HG02981 (cell line): ENCODE results near the gene CAMK1D.
"Not testable (repeated sequence)": the region's sequence is repeated elsewhere in the genome, so short reads cannot be mapped to it uniquely, and the experiment has no call there.

Experiments used
- ATAC-seq: cut with Tn5 transposase; IDR thresholded peaks from one replicate; pipeline ENCODE4 v1.9.1; 2021; ENCODE audit warnings: mild to moderate bottlenecking, moderate library complexity; ENCODE audit not compliant: unreplicated experiment

Gene CAMK1D

DNA sequence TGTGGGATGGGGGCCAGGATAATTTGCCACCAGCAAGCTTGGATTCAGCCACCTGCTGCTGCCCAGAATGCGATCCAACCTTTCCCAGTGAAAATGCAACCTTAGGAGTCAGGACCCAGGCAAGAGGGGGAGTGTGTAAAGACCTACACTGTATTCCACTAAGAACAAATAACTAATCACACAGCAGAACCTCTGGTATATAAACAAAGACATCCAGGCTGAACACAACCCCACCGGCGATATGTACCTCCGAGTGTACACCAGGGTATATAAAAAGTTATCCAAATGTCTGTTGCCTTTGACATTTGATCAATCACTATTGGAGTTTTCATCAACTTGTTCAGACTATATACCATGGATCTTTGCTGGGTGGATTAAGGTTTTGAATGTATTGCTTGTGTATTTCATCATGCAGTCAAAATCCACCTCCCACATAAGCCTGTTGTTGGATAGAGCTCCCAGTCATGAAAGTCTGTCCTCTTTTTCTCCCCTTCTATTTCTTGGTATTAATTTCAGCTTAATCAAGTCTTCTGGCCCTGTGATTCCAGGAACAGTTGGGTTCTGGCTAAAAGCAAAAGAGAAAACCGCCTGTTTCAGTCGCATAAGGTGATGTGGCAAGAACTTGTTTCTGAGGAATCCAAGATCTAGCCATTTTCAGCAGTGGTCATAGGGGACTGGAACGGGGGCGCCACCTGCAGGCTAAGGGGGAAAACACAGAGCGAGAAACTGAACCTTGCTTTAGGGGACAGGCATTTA lies 361.4 kb downstream of the CAMK1D start:
- no peak for ATAC-seq

DNA sequence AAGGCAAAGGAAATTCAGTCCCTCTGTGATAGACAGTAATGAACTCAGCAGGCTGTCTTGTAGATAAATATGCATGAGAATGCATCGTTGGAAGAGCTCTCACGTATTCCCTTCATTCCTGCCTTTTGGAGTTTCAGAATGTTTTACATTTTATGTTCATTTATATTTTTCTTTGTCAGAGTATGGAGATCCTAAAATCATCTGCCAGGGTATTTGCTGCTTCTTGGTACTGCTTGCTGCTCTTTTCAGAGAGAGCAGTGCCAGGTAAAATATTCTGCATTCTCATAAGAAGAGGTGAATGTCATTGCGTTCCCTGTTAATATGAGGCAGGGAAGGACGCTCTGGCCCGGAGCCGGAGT lies 362.0 kb downstream of the CAMK1D start:
- no peak for ATAC-seq

DNA sequence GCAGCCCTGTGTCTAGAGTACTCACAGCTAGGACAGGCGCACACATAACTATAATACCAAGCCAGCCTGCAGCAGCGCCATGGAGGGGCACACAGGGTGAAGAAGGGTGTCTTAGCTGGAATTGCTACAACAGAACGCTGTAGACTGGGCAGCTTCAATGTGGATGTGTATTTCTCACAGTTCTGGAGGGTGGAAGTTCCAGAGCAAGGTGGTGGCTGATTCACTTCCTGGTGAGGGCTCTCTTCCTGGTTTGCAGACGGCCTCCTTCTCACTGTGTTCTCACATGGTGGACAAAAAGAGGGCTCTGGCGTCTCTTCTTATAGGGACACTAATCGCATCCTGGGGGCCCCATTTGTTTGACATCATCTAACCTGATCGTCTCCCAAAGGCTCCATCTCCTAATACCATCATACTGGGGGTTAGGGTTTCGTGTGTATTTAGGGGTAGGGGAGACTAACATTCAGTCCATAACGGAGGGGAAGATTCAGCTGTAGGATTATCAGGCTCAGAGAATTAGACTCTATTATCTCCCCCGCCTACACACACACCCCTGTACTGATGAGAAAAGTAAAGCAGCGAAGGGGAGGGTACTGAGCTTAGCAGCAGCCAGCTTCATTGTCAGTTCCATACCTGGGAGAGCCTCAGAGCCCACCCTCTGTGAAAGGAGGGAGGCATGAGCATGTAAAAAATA lies 363.1 kb downstream of the CAMK1D start:
- no peak for ATAC-seq

DNA sequence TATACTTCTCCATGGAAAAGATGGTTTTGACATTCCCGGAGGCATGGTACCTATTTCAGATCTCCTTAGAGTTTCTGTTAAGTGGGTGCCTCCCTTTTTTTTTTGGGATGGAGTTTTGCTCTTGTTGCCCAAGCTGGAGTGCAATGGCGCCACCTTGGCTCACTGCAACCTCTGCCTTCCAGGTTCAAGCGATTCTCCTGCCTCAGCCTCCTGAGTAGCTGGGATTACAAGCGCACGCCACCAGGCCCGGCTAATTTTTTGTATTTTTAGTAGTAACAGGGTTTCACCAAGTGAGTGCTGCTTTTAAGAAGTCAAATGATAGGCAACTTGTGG lies 363.6 kb downstream of the CAMK1D start:
- not testable (repeated sequence) for ATAC-seq

DNA sequence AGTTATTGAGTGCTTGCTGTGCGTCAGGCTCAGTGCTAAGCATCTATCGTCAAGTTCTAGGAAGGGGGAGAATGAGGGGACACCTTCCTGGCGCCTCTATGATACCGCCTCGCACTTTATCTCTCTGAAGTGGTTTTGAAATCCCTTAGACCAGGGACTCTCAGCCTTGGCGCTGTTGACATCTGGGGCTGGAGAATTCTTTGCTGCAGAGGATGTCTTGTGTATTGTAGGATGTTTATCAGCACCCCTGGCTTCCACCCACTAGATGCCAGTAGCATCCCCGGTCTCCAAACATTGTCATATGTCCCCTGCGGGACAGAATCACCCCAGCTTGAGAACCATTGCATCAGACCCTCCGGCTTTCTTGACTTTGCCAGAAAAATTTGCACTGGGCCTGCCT lies 366.7 kb downstream of the CAMK1D start:
- ATAC-seq: no peak

DNA sequence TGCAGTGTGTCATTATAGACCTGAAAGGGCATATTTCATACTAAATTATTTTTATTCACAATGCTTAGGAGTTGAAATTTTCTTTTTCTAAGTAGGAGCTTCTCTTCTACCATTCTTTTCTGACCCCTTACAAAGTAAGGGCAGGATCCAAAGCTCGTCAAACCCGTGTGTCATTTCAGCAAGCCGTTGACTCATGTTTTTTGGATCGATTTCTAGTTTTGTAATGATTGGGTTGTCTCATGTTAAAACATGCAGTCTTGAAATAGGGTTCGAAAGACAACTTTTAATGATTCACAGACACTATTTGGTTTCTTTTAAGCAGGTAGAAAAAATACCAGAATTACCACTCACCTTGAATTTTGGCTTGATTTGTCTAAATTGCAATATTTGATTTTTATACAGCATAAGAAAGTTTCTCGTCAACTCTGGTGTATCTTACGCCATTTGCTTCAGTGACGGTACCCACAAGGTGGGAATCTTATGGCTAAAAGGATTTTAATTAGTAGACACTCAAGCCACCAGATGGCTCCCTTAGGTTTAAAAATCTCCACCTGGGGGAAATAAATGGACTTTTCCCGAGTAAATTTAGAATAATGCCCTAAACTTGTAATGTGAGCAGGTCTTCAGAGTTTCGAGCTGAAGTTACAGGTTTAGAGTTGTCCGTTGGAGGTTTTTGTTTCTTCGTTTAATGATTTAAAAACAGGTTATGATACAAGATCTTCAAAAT lies 368.8 kb downstream of the CAMK1D start:
- ATAC-seq: no peak

DNA sequence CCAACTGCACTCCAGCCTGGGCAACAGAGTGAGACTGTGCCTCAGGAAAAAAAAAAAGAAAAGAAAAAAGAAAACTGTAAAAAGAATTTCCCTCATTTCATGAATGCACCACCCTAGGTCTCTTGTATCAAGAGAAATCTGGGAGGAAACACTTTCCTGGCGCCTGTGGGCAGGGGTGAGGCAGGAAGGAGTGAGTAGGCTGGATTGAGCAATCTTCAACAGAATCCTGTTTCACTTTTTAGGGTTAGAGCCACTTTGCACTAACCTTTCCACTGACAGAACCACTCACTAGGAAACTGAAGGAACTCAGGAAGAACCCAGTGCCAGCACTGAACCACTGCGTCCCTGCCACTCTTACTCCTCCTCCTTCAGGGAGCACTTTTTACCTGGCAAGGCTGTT lies 370.0 kb downstream of the CAMK1D start:
- ATAC-seq: no peak

DNA sequence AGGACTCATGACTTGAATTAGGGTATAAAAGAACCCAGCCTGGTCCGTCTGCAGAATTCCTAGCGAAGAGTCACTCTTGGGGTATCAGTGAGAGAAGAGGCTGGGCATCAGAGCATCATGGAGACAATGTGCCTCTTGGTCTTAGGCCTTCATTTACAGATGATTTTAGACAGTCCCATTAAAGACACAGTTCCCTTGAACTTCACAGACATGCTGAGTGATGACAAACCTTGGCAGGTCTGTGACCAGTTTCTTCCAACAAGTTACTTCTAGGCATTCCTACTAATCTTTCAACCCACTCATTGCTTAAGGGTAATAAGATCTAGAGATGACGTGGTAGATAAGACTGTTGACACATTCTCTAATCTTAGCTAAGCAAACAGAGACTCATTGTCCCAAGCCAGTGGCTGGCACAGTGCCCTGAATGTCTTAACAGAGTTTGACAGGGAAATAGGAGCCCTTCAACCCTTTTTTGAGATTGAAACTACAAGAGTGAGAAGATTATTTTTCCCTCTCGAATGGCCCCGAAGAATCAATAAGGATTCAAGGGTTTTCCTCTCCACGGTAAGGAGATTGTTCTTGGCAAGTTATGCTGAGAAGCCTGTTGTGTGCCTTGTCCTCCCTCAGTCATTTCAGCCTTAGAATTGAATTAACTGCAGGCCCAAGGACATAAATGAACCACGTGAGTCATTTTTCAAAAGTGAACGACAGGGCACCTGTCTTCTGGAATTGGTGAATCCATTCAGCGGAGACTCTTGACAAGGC lies 371.1 kb downstream of the CAMK1D start:
- ATAC-seq: no peak

DNA sequence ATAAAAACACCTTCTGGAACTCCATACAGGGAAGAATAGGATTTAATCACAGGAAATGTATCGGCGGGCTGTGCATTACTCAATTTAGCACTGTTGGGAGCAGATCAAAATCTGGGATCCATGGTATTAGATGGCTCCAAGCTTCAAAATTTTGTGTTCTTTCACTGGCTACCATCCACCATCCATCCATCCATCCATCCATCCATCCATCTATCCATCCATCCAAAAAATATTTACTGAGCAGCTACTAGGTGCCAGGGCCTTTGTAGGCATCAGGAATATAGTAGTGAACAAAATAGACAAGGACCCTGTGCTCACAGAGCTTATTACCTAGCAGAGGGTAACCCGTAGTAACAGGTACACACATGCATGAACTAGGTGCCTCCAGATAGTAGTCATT lies 372.0 kb downstream of the CAMK1D start:
- ATAC-seq: no peak

DNA sequence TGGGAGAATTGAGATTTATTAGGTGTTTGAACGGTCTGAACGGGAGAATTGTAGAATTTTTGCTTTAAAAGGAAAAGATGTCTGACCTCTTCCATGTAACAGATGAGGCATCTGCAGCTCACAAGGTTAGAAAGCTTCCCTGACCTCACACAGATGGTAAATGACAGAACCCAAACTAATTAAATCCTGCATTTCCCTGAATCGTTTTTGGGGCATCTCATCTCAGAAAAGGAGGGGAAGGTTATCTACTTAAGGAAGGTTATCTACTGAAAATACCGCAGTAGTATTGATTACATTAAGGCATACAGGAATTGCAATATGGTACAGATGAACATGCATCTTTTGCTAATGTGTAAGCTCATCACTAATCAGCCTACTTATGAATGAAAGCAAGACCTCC lies 373.9 kb downstream of the CAMK1D start:
- no peak for ATAC-seq

DNA sequence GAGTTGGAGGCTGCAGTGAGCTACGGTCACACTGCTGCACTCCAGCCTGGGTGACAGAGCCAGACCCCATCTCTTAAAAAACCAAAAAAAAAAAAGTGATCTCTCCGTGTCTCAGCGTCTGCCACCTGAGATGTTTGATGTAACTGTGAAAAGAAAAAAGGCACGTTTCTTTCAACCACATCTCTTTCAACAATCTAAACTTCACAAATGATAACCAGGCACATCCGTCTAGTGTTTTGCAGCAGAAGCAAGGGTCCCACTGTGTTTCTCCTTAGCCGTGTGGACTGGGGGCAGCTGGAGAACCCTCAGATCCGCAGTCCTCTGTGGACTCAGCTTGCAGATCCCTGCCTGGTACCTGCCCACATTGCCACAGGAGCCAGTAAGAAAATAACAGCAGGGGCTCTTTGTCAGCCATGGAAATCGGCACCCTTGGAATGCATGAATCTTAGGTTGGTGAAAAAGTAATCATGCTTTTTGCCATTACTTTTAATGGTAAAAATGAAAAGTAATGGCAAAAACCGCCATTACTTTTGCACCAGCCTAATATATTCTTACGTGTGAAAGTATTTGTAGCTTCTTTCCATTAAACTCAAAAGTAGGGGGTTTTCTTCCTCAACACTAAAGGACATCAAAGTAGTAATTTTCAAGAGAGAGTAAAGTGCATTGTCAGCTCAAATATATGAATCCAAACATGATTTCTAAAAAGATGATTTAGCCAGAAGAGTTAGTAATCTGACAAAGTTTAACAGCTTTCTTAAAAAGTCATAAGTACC lies 375.6 kb downstream of the CAMK1D start:
- ATAC-seq: no peak

DNA sequence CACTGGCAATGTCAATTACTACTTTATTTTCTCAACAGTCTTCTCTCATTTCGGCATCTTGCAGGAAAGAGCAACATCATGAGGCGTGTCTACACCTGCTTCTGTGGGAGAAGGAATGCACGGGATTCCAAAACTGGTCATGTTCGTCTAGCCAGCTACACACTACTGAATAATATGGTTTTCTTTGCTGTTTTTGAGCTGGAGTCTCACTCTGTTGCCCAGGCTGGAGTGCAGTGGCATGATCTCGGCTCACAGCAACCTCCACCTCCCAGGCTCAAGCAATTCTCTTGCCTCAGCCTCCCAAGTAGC lies 376.2 kb downstream of the CAMK1D start:
- ATAC-seq: not testable (repeated sequence)

DNA sequence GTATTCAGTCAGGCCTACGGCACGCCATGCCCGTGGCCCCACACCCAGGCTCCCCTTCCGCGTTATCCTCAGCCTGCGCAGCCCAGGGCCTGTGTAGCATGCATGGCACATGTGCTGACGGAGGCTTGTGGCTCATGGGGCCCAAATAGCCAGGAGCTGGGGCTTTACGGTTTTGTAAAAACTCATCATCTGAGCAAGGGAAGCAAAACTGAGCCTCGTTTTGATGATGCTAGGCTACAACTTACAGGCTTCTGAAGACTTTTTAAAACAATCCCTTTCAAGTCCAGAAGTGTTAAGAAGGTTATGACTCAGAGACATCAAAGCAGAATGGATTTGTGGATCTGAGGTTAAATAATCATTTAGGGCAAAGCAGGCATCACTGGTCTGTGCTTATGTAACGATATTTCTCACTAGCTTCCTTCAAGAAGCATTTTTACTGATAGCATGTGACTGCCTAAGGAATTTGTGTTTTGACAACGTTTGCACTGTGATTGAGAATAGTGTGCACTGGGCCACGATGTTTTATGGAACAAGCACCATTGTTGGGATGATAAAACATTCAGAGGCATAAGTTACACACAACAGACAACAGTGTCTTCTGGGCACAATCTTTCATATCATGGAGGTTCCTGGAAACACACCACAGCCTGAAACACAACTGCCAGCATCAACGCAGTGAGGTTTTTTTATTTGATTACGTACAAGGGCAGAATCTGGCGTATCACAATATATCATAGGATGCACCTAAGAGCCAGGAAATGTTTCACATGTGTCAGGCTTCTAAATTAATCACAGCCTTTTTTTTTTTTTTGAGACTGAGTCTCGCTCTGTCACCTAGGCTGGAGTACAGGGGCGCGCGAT lies 377.9 kb downstream of the CAMK1D start:
- no peak for ATAC-seq

DNA sequence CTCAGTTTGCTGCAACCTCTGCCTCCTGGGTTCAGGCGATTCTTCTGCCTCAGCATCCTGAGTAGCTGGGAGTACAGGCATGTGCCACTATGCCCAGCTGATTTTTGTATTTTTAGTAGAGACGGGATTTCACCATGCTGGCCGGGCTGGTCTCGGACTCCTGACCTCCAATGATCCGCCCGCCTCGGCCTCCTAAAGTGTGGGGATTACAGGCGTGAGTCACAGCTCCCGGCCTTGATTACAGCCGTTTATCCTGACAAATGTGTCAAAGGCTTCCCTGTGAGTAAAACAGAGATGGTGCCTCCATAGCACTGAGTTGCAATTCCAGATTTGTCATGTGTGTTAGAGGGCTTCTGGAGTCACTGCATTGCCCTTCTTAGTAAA lies 378.5 kb downstream of the CAMK1D start:
- no peak for ATAC-seq

DNA sequence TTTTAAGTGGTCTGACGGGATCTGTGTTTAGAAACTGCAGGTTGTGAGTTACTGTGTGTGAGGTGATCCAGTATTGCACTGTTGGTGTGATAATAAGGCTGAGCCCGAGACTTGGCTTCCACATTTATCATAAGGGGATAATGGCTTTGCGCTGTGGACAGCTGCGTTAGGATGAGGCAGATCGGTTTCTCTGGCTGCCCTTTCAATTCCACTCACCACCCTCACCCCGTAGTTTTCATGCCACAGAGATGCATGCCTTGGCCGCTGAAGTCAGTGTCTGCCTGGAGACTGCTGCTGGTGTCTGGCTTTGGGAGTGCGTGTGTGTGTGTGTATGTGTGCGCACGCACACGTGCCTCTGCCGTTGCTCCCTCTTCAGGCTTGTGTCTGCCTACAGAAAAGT lies 379.1 kb downstream of the CAMK1D start:
- ATAC-seq: no peak

DNA sequence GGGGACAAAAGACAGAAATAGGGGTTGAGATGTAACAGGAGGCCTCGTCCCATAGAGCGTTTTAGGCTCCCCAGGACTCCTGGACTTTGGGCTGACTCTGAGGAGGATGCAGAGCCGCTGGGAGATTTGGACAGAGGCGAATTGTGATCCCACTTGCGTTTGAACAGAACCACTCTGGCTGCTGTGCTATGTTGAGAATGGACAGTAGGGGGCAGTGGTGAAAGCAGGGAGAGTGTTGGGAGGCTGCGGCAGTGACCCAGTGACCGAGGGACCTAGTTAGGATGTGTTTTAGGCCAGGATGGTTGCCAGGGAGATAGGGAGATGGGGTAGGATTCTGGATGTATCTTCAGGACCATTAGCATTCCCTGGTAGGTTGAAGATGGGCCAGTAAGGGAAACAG lies 380.5 kb downstream of the CAMK1D start:
- no peak for ATAC-seq

DNA sequence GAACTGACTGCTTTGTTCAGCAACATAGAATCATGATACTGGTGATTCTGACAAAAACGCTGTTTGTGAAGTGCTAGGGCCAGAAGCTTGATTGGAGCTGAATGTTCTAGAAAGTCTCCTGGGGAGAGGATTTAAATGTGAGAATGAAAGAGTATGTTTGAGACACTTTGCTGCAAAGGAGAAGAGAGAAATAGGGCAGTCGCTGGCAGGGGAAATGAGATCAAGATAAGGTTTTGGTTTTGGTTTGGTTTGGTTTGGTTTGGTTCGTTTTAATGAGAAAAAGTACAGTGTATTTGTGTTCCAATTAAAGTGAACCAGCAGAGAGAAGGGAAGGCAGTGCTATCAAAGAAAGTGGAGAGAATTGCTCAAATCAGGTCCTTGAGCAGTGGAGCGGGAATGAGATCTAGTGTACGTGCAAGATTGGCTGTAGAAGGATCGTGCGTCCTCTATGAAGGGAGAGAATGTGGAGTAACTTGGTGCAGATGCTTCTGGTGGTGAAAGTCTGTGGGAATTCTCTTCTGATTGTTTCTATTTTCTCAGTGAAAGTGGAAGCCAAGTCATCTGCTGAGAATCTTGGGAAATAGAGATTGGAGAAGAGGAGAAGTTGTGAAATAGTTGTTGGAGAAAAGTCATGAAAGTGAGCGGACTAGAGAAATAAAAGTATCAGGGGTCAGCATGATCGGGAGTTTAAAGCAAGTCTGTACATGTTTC lies 381.6 kb downstream of the CAMK1D start:
- no peak for ATAC-seq

DNA sequence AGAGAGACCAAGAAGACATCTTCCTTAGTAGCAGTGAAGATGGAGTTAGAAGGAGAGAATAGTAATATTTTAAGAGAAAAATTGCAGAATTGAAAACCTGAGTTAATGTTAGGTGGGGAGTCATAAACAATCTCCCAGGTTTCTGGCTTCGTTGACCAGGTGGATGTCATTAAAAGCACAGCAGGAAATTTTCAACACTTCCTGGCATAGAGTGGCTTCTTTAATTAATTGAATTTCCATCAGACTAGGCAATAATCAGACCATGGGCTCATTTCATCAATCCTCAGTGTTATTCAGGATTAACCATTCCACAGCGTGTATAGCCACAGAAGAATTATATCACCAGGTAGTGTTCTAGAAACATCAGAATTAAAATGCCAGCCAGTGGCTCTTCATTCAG lies 383.9 kb downstream of the CAMK1D start:
- no peak for ATAC-seq

DNA sequence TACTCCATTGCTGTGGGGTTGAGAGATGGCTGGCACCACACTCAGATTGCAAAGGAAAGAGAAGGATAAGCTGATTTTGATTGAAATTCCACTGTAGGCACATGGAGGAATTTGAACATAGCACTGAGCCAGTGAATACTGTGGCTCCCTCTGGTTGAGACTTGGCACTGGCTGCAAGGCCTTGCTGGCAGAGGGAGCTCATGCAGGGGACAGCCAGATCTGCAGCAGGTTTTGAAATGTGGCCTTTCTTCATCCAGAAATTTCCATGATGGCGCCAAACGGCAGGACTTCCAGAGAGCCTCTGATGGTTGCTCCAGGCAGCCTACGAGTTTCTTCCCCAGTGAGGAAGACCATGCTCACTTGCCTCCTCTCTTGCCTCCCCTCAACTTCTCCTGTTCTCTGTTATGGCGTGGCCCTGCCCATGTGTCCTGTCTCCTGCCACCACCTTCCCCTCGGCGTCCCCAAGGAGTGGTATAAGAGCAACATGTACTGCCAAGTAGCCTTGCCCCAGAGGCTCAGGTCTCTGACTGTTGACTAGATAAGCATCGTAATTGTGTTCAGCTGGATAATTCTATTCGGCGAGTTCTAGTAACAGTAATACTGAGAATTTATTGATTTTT lies 386.6 kb downstream of the CAMK1D start:
- no peak for ATAC-seq
